ENCODE results near the gene WDFY4.

Gene WDFY4

DNA sequence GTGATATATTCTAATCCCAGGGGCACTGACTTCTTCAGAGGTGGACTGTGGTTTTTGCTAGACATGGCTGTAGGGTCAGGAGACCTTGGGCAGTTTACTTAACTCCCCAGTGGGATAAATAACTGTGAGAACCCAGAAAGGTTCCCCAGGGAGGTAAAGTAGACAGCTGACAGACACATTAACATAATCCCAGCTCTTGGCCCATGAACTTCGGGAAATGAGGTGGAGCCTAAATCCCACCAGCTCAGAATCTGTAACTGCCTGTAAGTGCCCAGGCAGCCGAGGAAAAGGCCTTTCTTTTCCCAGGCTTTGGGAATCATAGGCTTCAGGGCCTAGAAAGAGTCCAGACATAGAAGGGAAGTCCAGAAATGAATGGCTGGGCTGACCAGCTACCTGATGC, 149.0 kb downstream of the WDFY4 start:
- no peak for DNase-seq

DNA sequence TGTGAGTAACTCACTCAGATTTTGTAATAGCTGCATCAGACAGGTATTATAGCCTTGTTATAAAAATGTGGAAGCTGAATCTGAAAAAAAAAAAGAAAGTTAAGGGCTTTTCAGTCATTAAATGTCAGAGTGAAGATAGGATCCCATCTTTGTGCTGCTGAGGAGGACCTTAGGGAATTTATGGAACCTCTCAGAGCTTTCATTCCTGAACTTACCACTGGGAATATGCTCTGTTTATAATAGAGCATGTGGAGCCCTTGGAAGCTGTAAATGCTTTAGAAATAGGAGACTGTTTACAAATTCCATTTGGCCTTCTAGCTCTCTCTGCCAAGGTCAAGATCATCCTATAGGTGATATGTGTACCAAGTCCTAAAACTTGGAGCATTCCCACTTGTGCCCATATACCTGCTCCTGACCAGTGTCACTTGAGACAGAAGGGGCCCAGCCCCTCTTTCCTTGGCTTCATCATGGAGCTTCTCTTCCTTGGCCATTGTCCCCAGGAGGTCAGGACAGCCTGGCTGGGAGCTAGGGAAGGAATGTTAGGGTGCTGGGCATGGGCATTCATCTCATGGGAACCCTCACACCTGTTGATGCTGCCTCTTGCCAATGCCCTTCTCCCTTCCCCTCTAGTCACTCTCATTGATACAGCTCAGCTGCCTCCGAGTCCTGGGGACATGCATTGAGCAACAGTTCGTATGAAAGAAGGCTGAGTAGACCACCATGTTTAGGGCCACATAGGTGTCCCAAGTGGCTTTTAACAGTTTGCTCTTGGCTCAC, 149.7 kb downstream of the WDFY4 start:
- DNase-seq = no peak

DNA sequence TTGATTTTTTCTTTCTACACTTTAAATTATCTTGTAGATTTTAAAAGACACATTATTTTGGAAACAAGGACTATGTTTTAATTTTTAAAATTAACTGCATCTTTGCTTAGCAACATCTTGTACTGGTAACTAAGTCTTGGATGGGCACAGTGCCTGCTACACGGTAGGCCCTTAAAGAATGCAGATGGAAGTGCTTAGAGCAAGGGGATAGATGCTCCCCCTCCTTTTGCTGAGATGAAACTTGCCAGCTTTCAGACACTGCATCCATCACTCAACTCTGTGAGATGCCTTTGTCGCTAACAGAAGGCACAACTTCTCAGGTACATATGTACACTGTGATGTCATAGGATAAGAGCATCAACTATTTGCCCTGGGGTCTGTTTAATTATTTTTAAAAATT, 151.1 kb downstream of the WDFY4 start:
- DNase-seq = no peak

DNA sequence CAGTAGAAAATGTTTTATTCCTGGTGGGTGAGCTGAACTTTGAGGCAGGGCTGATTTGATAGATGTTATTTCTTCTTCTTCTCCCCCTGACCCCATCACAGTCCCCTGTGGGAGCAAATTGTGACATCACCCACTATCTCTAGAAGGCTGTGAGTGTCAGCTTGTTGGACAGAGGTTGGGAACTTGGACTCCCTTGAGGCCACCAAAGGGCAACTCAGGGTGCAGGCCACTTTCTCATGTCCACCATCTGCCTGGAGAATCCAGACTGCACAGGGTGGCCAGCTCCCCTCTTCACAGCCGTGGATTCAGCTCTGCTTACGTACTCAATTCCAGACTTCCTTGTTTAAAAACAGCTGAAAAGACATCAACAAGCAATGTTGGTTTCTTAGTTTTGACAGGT, 151.9 kb downstream of the WDFY4 start:
- no peak for DNase-seq

DNA sequence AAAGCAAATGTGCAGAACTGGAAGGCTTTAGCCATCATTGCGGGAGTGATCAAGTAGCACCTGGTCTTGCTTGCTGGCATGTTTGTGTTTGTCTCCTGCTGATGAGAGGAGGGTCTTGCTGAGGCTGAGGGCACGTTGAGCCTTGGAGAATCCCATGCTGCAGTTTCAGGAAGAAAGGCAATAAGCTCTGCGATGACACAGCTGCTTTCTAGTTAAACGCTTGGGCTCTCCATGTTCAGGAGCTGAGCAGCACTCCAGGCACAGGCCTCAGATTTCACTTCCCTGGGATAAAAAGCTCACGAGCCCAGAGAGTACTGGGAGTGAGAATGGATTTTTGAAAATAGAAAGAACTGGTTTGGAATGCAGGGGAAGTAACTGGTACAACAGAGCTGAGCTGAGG, 154.2 kb downstream of the WDFY4 start:
- no peak for DNase-seq

DNA sequence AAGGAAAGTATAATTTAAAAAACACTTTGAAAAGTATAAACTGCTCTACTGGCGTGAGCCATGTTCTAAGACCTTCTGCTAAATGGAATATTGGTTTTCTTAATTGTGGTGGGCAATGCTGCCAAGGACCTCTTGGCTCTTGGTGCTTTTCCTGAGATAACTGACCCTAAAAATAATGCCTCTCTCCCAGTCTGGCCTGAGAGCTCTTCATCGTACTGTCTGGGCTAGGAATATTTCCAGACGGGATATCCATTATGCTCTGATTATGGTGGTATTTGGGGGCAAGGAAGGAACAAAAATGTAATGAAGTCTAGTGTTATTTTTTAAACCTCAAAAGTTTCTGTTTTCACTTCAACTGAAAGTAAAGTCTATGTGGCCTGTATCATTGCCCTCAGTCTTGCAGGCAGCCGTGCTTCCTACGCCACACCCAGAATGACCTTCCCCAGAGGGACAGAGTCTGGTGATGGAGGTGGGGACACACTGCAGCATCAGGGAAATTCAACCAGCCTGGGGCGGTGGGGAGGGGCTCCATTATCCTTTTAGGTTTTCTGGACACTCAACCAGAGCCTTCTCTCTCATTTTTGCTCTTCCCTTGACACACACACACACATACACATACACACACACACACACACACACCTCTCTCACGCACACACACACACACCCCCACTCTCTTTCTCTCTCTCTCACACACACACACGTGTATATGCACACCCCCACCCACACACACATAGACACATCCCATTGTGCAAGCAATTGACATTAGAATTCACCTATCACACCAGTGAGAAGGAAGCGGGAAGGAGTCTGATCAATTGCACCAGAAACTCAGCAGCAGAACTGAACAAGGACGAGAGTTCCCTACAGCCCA, 155.4 kb downstream of the WDFY4 start:
- no peak for DNase-seq

DNA sequence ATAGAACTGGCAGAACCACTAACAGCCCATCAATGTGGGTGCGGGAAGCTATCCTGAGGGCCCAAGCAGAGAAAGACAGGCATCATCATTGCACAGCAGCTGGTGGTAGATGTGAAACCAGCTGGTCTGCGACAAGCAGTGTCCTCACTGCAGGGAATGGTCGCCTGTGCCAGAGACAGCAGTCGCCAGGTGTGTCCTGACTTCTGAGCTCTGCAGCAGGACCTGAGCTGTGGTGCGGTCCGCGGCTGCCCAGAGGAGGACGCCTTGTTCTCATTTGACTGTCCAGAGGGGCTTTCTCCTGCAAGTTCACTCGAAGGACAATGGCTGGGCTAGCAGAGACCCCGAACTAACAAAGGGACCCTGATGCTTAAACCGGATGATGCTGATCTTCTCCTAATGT, 157.6 kb downstream of the WDFY4 start:
- no peak for DNase-seq

DNA sequence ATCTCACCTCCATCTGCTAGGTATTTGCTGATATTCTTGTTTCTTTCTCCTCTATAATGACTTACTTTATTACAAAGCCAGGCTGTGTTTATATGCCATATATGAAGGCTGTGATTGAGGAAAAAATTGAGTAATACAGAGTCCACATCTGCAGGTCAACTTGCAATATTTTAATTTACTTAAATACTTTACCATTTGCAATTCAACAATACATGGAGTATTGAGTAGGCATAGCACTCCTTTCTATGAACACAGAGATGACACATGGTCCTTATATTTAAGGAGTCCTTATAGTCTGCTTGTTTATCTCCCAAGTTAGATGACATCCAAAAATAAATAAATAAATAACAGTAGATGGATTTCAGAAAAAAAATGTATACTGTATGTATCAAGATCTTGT, 158.5 kb downstream of the WDFY4 start:
- DNase-seq = no peak

DNA sequence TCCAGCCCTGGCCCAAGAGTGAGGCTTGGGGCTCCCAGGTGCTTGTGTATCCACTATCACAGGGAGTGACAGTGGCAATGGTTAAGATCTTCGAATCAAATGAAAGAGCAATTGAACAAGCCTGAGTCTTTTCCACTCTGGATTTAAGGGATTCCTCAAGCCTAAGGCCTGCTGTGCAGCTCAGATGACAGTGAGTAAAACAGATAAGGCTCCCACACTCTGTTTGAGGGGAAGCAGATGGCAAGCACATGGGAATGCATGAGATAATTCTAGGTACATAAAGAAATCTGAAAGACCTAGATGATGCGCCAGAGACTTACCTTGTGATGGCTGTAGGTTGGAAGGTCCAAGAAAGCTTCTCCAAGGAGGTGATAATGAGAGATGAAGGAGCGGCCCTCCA, 159.9 kb downstream of the WDFY4 start:
- DNase-seq = no peak

DNA sequence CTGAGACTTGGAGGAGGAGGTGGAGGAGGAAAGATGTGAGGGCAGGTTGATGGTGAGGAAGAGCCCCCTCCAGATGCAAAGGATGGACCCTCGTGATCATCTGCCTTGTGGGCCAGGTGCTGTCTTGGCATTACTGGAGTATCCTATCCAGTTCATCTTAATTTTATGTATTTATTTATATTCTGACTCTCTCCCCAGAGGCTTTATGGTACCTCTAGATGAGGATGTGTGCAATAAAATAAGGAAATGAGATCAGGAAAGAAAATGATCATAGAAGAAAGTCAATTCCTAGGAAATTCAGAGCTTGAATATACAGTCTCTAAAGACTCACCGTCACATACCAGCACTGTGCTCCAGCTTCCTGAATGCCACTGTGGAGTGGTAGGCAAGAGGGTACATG, 160.8 kb downstream of the WDFY4 start:
- no peak for DNase-seq

DNA sequence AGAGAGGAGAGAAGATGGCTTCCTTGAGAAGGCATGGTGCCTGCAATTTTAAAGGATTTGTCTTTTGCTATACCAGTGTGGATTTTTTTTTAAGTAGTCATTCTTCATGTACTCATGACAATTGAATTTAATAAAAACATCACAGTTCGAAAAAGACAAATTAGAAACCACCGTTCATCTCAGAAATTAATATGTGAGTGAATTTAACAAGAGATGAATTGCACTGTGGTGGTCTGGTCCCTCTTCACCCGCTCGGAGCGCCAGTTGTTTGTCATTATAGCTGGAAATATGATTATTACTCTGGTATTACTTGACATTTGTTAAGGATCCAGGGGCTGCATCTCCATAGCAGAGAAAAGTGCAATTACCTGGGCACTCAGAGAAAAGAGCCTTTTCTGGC, 163.0 kb downstream of the WDFY4 start:
- DNase-seq = no peak

DNA sequence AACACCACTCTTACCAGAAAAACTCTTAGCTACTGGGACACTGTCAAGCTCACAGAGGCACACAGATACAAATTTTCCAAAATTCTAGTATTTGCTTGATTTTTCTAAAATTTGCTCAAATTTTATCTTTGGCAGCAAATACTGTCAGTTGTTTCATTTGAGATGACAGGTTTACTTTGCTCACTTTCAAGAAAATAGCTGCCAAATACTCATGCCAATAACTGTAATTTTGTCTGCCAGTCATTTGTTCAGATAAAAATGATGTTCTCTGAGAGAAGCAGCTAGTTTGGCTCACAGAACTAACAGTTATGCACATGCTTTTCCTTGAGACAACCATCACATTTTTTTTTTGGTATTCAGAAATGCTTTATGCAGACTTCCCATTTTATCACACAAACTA, 172.2 kb downstream of the WDFY4 start:
- DNase-seq = no peak

DNA sequence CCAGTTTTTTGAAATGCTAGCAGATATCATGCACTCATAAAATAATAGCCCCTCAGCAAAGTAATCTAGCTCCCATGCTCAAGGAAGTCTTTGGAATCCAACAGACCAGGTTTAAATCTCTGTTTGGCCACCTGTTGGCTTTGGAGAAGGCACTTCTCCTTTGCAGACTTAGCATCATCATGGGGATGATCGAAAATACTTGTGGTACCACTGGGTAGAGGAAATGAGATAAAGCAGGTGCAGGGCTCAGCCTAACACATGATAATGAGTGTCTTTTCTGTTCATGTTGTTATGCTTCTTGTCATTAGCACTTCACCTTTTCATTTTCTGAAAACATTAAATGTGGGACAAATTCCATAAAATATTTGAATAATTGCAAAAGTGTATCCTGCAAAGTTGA, 187.6 kb downstream of the WDFY4 start:
- no peak for DNase-seq

DNA sequence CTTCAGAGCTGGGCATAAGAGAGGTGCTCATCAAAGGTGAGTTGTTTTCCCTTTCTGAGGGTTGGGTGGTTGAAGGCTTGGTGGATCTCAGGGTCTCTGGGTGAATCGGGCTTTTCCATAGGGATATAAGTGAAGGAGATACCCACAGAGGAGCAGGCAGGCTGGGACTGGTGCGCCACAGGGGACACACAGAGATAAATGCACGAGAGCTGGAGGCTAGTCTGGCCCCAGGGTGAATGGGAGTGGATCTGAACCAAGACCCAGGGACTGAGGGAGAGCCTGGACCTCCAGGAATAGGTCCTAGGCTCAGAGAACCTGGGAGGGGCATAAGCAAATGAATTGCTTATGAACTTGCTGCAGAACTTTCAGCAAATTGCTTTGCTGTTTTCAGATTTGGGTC, 193.4 kb downstream of the WDFY4 start:
- no peak for DNase-seq

DNA sequence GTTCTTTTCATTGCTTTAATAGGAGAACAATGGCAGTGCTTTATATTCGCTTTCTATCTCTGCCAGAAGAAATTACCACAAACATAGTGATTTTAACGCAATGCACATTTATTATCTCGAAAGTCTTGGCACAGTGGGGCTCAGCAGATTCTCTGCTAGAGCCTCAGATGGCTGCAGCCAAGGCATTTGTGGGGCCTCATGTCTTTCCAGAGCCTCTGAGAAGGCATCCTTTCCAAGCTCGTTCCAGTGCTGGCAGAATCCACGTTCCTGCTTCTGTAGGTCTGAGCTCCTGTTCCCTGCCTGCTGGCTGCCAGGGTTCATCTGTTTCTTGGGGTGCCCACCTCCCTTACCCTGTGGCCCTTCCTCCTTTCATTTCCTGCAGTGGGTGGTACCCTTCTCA, 194.8 kb downstream of the WDFY4 start:
- DNase-seq = no peak

DNA sequence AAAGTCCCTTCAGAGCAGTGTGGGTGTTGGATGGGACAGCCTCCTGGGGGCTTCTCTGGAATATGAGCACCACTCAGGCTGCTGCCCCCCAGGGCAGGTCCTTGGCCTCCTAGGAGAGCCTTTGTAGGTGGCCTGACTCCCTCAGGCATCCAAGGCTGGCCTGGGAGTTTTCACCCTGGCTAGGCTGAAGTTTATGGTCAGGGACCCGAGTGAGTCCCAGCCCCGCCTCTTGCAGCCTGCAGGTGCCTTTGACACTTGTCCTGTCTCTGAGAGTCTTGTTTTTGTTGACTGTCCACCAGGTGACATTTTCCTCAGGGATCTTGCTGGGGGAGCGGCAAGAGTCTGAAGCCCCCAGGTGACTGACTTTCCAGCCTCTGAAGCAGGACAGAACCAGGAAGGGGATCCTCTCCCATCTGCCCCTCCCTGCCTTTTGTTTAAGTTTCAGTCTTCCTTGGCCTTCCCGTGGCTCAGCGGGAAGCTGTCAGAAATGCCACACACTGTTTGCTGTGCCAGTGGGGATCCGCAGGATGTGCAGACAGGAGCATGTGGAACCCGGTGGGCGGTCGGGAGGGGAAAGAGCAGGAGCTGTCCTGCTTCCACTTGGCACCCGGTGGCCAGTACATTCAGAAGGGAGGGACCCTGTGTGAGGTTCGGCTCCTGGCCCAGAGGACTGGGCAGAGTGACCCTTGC, 195.5 kb downstream of the WDFY4 start:
- DNase-seq = no peak

DNA sequence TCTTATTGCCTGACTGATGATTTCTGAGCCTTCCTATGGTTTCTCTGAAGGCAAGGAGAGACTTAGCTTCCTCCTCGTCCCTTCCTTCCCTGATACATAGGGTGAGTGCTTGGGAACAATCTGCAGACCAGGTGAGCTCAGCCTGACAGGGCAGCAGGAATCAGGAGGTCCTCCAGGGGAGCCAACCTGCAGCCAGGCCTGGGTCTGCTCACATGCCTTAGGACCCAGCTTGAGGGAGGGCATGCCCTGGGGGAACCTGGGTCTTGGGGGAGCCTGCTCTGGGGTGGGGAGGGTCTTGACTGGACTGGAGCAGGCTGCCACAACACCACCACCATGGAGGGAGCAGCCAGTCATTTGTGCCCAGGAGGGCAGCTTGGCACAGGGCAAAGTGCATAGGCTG, 197.3 kb downstream of the WDFY4 start:
- DNase-seq = no peak

DNA sequence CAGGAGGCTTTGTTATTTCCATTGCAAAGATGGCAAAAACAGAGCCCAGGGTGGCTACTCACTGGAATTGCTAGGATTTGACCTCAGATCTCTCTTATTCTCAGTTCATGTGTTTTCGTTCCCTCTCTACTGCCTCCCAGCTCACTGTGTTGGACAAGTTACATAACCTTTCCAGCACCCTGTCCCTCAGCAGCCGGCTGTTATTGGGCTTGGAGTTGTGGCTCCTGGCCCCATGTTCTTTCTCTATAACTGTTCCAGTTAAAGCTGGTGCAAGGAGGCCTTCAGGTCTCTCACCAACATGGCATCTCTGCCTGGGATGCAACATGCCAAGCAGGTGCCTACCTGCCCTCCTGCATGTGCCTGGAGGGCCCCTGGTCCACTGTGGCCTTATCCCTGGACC, 198.2 kb downstream of the WDFY4 start:
- no peak for DNase-seq

DNA sequence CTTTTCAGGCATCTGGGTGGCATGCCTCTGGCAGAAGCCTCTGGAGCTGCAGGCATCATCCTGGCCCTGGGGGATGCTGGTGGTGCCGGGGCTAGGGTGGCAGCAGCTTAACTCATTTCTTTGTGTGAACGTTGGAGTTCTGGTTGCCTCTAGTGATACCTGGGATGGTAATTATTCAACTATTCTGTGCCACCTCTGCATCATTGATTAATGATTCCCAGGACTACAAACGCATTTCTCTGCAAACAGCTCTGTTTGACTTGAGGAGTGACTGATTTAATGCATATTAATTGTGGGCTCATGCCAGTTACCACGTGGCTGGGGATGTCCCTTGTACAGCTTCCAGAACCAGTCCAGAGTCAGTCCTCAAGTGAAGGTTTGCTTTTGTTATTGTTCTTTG, 199.0 kb downstream of the WDFY4 start:
- DNase-seq = no peak

DNA sequence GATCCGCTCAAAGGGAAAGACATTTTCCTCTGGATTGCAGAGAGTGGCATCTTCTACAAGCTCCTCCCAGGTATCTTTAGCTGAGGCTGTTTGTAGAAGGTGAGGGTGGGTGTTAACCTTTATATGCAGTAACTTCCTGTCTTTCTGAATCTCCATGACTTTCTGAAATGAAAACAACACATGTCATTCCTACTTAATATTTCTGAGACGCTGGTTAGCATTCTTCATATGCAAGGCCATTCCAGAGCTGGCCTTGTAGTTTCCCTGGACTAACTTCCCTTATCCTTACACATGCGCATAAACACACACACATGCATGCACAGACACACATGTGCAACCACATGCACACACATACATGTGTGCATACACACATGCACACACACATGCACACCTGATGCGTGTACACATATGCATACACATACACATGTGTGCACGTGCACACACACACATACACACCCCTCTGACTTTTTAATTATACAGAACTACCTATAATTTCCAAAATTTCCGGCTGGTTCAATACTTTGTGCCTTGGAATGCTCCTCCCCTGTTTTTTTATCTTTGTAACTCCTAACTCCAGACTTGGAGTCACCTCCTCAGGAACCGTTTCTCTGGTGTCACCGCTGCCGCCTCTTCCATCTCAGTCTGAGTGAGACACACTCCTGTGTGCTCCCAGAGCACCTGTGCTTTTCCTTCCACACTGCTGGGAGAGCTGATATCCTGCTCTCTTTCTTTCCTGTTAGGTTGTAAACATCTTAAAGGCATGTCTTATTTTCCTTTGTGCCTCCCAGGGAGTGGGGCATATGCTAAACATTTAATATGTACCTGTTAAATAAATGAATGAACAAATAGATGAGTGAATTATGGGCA, 199.7 kb downstream of the WDFY4 start:
- no peak for DNase-seq

DNA sequence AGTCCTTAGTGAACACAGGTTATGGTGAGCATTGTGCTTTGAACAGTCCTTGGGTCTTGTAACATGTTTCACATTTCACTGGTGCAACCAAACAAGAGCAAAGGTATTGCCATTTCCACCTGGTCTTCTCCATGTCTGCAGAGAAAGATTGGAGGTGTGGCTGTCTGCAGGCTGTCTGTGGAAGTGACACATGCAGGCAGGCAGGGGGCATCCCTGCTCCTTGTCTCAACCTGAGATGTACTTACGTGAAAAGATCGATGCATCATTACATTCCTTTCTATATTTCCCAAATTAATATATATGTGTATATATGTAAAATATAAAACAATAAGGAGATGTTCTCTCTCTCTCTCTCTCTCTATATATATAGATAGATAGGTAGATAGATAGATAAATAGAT, 200.7 kb downstream of the WDFY4 start:
- DNase-seq = no peak

DNA sequence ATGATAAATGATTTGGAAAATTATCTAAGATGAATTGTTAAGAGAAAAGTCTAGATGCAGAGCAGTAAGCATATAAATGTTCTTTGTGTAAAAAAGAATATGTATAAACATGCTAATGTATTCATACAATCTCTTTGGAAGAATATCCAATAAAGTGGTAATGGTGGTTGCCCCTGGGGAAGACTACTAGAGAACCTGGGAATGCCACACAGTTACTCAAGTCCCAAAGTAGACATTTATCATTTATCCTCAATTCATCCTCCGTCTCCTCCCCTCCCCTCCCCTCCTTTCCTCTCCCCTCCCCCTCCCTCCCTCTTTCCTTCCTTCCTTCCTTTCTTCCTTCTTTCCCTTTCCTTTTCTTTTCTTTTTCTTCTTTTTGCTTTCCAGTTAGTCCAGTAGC, 203.3 kb downstream of the WDFY4 start:
- no peak for DNase-seq

Data from NCI-H1930 (cell line).